GM12864 (cell line): ENCODE results near the gene KCNH4.

Experiments used
- DNase-seq: peaks from one replicate; pipeline ENCODE4 v3.0.0-alpha.2; 2011; ENCODE audit warnings: low read depth
- H3K4me3 ChIP-seq: 2 replicates; pipeline ENCODE4 v1.5.1; 2011; ENCODE audit warnings: mild to moderate bottlenecking, low read depth, low read length, control low read depth
- CTCF ChIP-seq: IDR thresholded peaks from 2 replicates; pipeline ENCODE4 v1.5.1; 2011; ENCODE audit warnings: low read depth, mild to moderate bottlenecking, moderate library complexity, low read length, control low read depth, inconsistent platforms; ENCODE audit errors: missing control alignments

KCNH4 gene

GRCh38 chr17:42201458-42201772 lies 20.5 kb upstream of the KCNH4 start:
- DNase-seq = no peak
- H3K4me3 ChIP-seq = no peak overlapping the region
- no peak for TF ChIP-seq CTCF

GRCh38 chr17:42200706-42201457 lies 19.9 kb upstream of the KCNH4 start:
- no peak for DNase-seq
- no peak for TF ChIP-seq CTCF
- no peak overlapping the region for H3K4me3 ChIP-seq

- H3K4me3 ChIP-seq = no peak overlapping the region
- TF ChIP-seq CTCF = no peak
- DNase-seq = no peak
These were observed 18.6 kb upstream of the KCNH4 start for GRCh38 chr17:42199416-42200011.

GRCh38 chr17:42198897-42199296 lies 18.0 kb upstream of the KCNH4 start:
- H3K4me3 ChIP-seq = no peak overlapping the region
- DNase-seq = no peak
- no peak for TF ChIP-seq CTCF

- DNase-seq = no peak
- no peak overlapping the region for H3K4me3 ChIP-seq
- TF ChIP-seq CTCF = no peak
These were observed 16.7 kb upstream of the KCNH4 start for GRCh38 chr17:42197564-42198156.

- TF ChIP-seq CTCF = no peak
- peak; percentile 65 for DNase-seq
- H3K4me3 ChIP-seq = peak within 1 kb of the TSS; percentile 59
These were observed 13.3 kb upstream of the KCNH4 start, which contains the start of gene GHDC for GRCh38 chr17:42193969-42194899. Gene GHDC (minus strand): TSS chr17:42194494. CDS start chr17:42193581, 913 bp downstream.
